SK-N-SH (cell line): ENCODE measurements around the gene STIM1. TPM values are rescaled to one million over a fixed set of nuclear protein-coding genes. Genes with fewer than 3 reads are reported as not detected.

ENCODE experiments used
- CTCF ChIA-PET: fragments of 300-600, 350-600 bp; formaldehyde crosslinking; extraction: SDS; loops from one replicate; lab custom pipeline; 2021; lab: Yijun Ruan, JAX
- POLR2A ChIA-PET: fragments of 350-600 bp; sonication (Branson Sonifier 250); formaldehyde crosslinking; extraction: SDS; loops from one replicate; lab custom pipeline; 2020; ENCODE audit warnings: antibody characterized with exemption, inconsistent platforms; lab: Yijun Ruan, JAX
- DNase-seq: peaks from one replicate; pipeline ENCODE4 v3.0.0; 2012
- H2AFZ ChIP-seq: fragments of 200-600 bp; sonication (generic); 2 replicates; pipeline ENCODE4 v1.8.1; 2016; ENCODE audit warnings: antibody characterized with exemption, mild to moderate bottlenecking, low read depth
- H3F3A ChIP-seq: fragments of 200-600 bp; sonication (generic); replicated peaks from 2 replicates; pipeline ENCODE3; 2016; ENCODE audit warnings: antibody characterized with exemption, mild to moderate bottlenecking; ENCODE audit not compliant: insufficient read depth
- H3K27ac ChIP-seq, 2 experiments: fragments of 200-500 bp in 1 of 2; fragments of 200-600 bp in 1 of 2; sonication (Bioruptor generic) in 1 of 2; sonication (generic), shearing (Covaris generic) in 1 of 2; 2 replicates each; pipeline versions ENCODE4 v1.5.1 to v1.6.1; 2014 to 2016; ENCODE audit warnings: low read depth in 2 of 2, inconsistent platforms in 1 of 2, low read length in 1 of 2, mild to moderate bottlenecking in 1 of 2, mixed read lengths in 1 of 2
- H3K27me3 ChIP-seq: fragments of 200-600 bp; sonication (generic), shearing (Covaris generic); 2 replicates; pipeline ENCODE4 v1.6.1; 2016; ENCODE audit warnings: mixed run types; ENCODE audit not compliant: insufficient read depth
- H3K36me3 ChIP-seq, 2 experiments: fragments of 200-500 bp in 1 of 2; fragments of 200-600 bp in 1 of 2; sonication (Bioruptor generic) in 1 of 2; sonication (generic) in 1 of 2; replicated peaks in 1 of 2; 2 replicates each; pipeline versions ENCODE3 to v1.5.1; 2014 to 2016; ENCODE audit warnings: low read length in 1 of 2, mild to moderate bottlenecking in 1 of 2; ENCODE audit not compliant: insufficient read depth in 2 of 2, control insufficient read depth in 1 of 2
- H3K4me1 ChIP-seq, 2 experiments: fragments of 200-500 bp in 1 of 2; fragments of 200-600 bp in 1 of 2; sonication (Bioruptor generic) in 1 of 2; sonication (generic), shearing (Covaris generic) in 1 of 2; 2 replicates each; pipeline versions ENCODE4 v1.5.1 to v1.6.1; 2014 to 2016; ENCODE audit warnings: low read depth in 1 of 2, low read length in 1 of 2, mixed run types in 1 of 2; ENCODE audit not compliant: insufficient read depth in 2 of 2, control insufficient read depth in 1 of 2
- H3K4me2 ChIP-seq: fragments of 200-600 bp; sonication (generic), shearing (Covaris generic); 2 replicates; pipeline ENCODE4 v1.6.1; 2017; ENCODE audit warnings: mixed run types
- H3K4me3 ChIP-seq, 2 experiments: fragments of 200-500 bp in 1 of 2; fragments of 200-600 bp in 1 of 2; sonication (Bioruptor generic) in 1 of 2; sonication (generic), shearing (Covaris generic) in 1 of 2; 2 replicates each; pipeline versions ENCODE4 v1.5.1 to v1.8.1; 2014 to 2016; ENCODE audit warnings: low read depth in 2 of 2, inconsistent platforms in 1 of 2, low read length in 1 of 2, mild to moderate bottlenecking in 1 of 2, mixed read lengths in 1 of 2, moderate library complexity in 1 of 2
- H3K79me2 ChIP-seq: fragments of 200-600 bp; sonication (generic); 2 replicates; pipeline ENCODE4 v1.8.1; 2017; ENCODE audit warnings: mild to moderate bottlenecking; ENCODE audit not compliant: insufficient read depth
- H3K9ac ChIP-seq: fragments of 200-600 bp; sonication (generic); 2 replicates; pipeline ENCODE4 v1.6.1; 2017; ENCODE audit warnings: mixed run types
- H3K9me2 ChIP-seq: fragments of 200-600 bp; sonication (generic); 2 replicates; pipeline ENCODE4 v1.6.1; 2017; ENCODE audit warnings: mixed run types
- H3K9me3 ChIP-seq: fragments of 200-600 bp; sonication (generic); 2 replicates; pipeline ENCODE4 v1.6.1; 2017; ENCODE audit warnings: mixed run types, mild to moderate bottlenecking, moderate library complexity
- H4K20me1 ChIP-seq: fragments of 200-600 bp; sonication (generic); 2 replicates; pipeline ENCODE4 v1.6.1; 2017; ENCODE audit warnings: mild to moderate bottlenecking, mixed run types; ENCODE audit not compliant: insufficient read depth
- CHD2 ChIP-seq: fragments of 150-350 bp; IDR thresholded peaks from 2 replicates; pipeline ENCODE4 v1.6.1; 2018; ENCODE audit warnings: low read length; ENCODE audit not compliant: partially characterized antibody
- EP300 ChIP-seq, 2 experiments: IDR thresholded peaks; 2 replicates each; pipeline versions ENCODE4 v1.4.0 to v1.6.1; 2012; ENCODE audit warnings: borderline replicate concordance in 1 of 2, low read depth in 1 of 2, low read length in 1 of 2
- FOSL2 ChIP-seq: IDR thresholded peaks from 2 replicates; pipeline ENCODE4 v1.4.0; 2012; ENCODE audit warnings: low read depth, mild to moderate bottlenecking, moderate library complexity, borderline replicate concordance
- GATA2 ChIP-seq: sonication (generic); formaldehyde crosslinking; IDR thresholded peaks from 2 replicates; pipeline ENCODE4 v1.5.0; 2020; ENCODE audit warnings: mild to moderate bottlenecking, missing genetic modification reagents
- JUND ChIP-seq: IDR thresholded peaks from 2 replicates; pipeline ENCODE4 v1.4.0; 2012
- NFIC ChIP-seq: IDR thresholded peaks from 2 replicates; pipeline ENCODE4 v1.4.0; 2012; ENCODE audit warnings: borderline replicate concordance
- NRF1 ChIP-seq: IDR thresholded peaks from 2 replicates; pipeline ENCODE4 v1.6.1; 2012; ENCODE audit warnings: low read depth, mild to moderate bottlenecking, low read length
- RAD21 ChIP-seq: IDR thresholded peaks from 2 replicates; pipeline ENCODE4 v1.6.1; 2012; ENCODE audit warnings: mild to moderate bottlenecking, low read length
- REST ChIP-seq: IDR thresholded peaks from 2 replicates; pipeline ENCODE4 v1.6.1; 2012; ENCODE audit warnings: mild to moderate bottlenecking, low read depth, low read length, moderate library complexity
- RXRA ChIP-seq: IDR thresholded peaks from 2 replicates; pipeline ENCODE4 v1.4.0; 2012; ENCODE audit warnings: low read depth, mild to moderate bottlenecking, borderline replicate concordance
- SMC3 ChIP-seq: IDR thresholded peaks from 2 replicates; pipeline ENCODE4 v1.6.1; 2012; ENCODE audit warnings: low read depth, low read length, improper control_type of control experiment
- TEAD4 ChIP-seq: IDR thresholded peaks from 2 replicates; pipeline ENCODE4 v1.4.0; 2012; ENCODE audit warnings: mild to moderate bottlenecking, borderline replicate concordance; ENCODE audit not compliant: insufficient read depth
- USF1 ChIP-seq: IDR thresholded peaks from 2 replicates; pipeline ENCODE4 v1.4.0; 2012; ENCODE audit warnings: low read depth, borderline replicate concordance
- YY1 ChIP-seq: IDR thresholded peaks from 2 replicates; pipeline ENCODE4 v1.4.0; 2012; ENCODE audit warnings: low read depth, mild to moderate bottlenecking
- WGBS: methylation state at CpG from one replicate; pipeline ENCODE4 v1.1.6; 2017; ENCODE audit warnings: low lambda C conversion rate; 5-methylcytosine and 5-hydroxymethylcytosine counted together
- polyA plus RNA-seq, 3 experiments: library from polyadenylated mRNA; depleted of rRNA; stranded (reverse); fragments of >200 nt; gene quantifications; 2 replicates each; pipeline ENCODE4 v1.2.3, GENCODE V29; 2012
- TF ChIP-seq, protein P1 (sequence below): IDR thresholded peaks from 2 replicates; pipeline ENCODE4 v1.4.0; 2012; ENCODE audit warnings: low read depth, borderline replicate concordance
- TF ChIP-seq, protein P2 (sequence below): fragments of 150-350 bp; IDR thresholded peaks from 2 replicates; pipeline ENCODE4 v1.6.1; 2016; ENCODE audit warnings: mild to moderate bottlenecking, low read depth, low read length

Gene STIM1
- polyA plus RNA-seq, 1 of the 3 experiments (the other 2 are of a cell fraction): 29.5 TPM

- 60% methylated on average over 1 of the region's 1 CpG for WGBS
- CTCF ChIA-PET: interaction anchor here (1.2 to 1.3 kb wide), 2 partner anchors 75 to 143 kb away, joined by 4 to 6 read pairs; no protein-coding TSS in a partner anchor
- H3K79me2 ChIP-seq: no peaks in the 10 kb centered on the region; the same call in 1 of the 2 replicates
These were observed 73.8 kb downstream of the STIM1 start for GRCh38 chr11:3929232-3929631.

More at GRCh38 chr11:3929232-3929631, 73.8 kb downstream of the STIM1 start:
- Histone ChIP-seq H3F3A (peaks cover 6% of the 10 kb centered on the region), H3K9ac (no peak overlapping the region), H3K9me2 (no peaks in the 10 kb centered on the region), H3K9me3 (no peaks in the 10 kb centered on the region), H4K20me1 (no peaks in the 10 kb centered on the region)
- TF ChIP-seq RAD21: no peak
- TF ChIP-seq CHD2: no peak
- no peak for TF ChIP-seq NRF1
- no peak for TF ChIP-seq EP300 (IDR thresholded peaks at IDR 0.05; ENCODE audit: borderline replicate concordance in 1 of 2, low read depth in 1 of 2, low read length in 1 of 2)
- no peak for TF ChIP-seq NFIC
- no peak for TF ChIP-seq JUND
- TF ChIP-seq SMC3: no peak
- TF ChIP-seq TEAD4: no peak
- TF ChIP-seq, protein P1, sequence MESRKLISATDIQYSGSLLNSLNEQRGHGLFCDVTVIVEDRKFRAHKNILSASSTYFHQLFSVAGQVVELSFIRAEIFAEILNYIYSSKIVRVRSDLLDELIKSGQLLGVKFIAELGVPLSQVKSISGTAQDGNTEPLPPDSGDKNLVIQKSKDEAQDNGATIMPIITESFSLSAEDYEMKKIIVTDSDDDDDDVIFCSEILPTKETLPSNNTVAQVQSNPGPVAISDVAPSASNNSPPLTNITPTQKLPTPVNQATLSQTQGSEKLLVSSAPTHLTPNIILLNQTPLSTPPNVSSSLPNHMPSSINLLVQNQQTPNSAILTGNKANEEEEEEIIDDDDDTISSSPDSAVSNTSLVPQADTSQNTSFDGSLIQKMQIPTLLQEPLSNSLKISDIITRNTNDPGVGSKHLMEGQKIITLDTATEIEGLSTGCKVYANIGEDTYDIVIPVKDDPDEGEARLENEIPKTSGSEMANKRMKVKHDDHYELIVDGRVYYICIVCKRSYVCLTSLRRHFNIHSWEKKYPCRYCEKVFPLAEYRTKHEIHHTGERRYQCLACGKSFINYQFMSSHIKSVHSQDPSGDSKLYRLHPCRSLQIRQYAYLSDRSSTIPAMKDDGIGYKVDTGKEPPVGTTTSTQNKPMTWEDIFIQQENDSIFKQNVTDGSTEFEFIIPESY: no peak
- TF ChIP-seq GATA2 (CRISPR knock-in tag): no peak
- TF ChIP-seq RXRA: no peak
- TF ChIP-seq, protein P2, sequence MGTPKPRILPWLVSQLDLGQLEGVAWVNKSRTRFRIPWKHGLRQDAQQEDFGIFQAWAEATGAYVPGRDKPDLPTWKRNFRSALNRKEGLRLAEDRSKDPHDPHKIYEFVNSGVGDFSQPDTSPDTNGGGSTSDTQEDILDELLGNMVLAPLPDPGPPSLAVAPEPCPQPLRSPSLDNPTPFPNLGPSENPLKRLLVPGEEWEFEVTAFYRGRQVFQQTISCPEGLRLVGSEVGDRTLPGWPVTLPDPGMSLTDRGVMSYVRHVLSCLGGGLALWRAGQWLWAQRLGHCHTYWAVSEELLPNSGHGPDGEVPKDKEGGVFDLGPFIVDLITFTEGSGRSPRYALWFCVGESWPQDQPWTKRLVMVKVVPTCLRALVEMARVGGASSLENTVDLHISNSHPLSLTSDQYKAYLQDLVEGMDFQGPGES: no peak
- TF ChIP-seq YY1: no peak
- TF ChIP-seq FOSL2: no peak
- TF ChIP-seq REST: no peak
- no peak for TF ChIP-seq USF1
- TF ChIP-seq, all 33 proteins: peak for 0
- Histone ChIP-seq H3K27me3 (no peaks in the 10 kb centered on the region), H3K27ac (no peak overlapping the region), H3K36me3 (no peaks in the 10 kb centered on the region), H3K4me1 (peaks cover 0 to 12% of the 10 kb centered on the region in 2 experiments; a peak in 2 of 4 replicates), H3K4me3 (no peak overlapping the region), H3K4me2 (no peak overlapping the region), H2AFZ (no peak overlapping the region)
- no peak for DNase-seq
- POLR2A ChIA-PET: no interaction called here
